ENCODE data around the gene ELOVL1.
"Not testable (repeated sequence)": the region's sequence is repeated elsewhere in the genome, so short reads cannot be mapped to it uniquely, and the experiment has no call there.

Gene ELOVL1
- total RNA-seq: 15.9 to 24.2 reads per million in 2 donors

DNA sequence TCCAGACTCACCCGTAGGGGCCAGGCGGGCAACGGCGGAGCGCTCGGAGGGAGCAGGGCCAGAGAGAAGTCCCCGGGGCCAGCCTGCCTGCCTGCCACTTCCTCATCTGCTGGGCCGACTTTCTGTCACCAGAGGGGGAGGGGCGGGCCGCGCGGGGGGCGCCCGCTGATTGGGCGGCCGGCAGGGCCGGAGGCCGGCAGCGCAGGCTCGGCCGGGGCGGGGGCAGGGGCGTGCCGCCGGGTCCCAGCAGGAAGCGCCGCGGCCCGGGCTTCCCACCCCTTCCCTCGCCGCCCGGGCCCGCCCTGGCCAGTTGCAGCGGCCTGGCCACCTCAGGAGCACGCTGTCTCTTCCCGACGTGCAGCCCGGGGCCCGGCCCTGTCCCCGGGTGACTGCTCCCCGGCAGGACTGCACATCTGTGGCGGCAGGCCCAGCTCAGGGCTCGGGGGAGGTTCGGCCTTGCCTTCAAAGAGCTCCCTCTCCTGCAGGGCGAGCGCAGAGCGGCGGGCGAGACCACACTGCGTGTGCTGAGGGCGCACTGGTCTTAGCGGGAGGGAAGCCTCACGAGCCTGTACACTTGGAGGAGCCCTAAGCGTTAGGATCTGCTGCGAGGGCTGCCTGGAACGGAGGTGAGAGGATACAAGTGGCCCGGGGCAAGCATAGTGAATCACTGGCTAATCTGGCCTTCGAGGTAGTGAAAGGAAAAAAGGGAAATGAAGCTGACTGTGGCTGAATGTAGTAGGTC lies at the start of gene ELOVL1:
Gene ELOVL1, minus strand, starts transcription at position 108 of the 742 bp plus-strand sequence. CDS start 2,402 bp downstream, outside the sequence.
- peak; percentile 67 to 92 (median 75) for DNase-seq

DNA sequence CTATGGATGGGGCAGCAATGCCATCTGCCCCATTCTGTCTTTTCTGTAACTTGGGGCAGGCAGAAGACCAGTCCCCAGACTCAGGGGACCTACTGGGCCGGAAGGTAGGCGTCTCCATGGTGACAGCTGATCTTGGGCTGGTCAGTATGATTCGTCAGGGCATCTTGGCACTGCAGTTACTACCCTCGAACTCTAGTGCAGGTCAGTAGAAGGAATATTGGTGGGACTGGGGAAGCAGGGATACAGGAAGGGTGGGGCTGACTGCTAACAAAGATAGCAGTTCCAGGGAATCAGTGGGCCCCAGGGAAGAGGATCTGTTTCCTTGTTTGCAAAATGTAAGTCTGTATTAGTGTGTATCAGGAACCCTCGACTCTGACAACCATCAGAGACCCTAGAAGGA lies 48.1 kb upstream of the ELOVL1 start:
- no peak for DNase-seq

DNA sequence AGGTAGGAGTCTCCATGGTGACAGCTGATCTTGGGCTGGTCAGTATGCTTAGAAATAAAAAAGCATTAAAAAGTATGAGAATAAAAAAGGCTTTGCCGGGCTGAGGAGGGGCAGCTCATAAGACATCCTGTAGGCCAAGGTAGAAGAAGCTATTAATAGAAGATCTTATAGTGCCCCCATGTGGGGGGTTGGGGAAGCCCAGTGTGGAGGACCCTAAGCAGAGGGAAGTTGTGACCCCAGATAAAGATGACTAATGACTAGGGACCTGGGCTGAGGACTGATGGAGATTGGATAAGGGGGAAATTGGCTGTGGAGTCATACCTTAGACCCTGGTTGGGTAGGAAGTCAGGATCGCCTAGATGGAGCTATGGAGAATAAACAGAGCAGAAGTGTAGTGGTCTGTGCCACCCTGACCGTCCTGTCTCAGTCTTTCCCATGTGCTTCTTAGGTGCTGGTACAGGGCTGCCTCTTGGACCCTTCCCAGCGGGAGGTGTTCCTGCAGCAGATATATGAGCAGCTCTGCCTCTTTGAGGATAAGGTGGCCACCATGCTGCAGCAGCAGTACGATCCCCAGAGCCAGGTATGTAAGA lies 46.9 kb upstream of the ELOVL1 start:
- peak in 4 of 5 experiments; percentile 31 to 58 (median 46) for DNase-seq

DNA sequence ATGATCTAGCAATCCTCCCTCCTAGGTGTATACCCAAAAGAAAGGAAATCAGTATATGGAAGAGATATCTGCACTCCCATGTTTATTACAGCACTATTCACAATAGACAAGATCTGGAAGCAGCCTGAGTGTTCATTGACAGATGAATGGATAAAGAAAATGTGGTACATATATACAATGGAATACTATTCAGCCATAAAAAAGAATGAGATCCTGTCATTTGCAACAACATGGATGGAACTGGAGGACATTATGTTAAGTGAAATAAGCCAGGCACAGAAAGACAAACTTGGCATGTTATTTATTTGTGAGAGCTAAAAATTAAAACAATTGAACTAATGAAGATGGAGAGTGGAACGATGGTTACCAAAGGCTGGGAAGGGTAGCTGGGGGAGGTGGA lies 45.6 kb upstream of the ELOVL1 start:
- DNase-seq: not testable (repeated sequence)

DNA sequence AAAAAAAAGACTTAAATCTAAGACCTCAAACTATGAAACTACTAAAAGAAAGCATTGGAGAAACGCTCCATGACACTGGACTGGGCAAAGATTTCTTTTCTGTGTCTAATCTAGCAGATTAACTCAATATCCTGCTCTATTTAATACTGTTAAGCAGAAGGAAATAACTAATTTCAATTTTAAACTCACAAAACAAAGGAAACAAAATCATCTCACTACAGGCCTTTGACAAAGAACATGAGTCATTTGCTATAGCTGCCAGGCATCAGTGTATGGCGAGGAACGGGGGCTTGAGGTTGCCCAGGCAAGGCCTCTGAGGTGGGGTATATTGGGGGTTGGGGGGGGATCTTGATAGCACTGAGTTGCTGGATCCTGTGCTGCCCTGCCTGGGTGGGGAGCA lies 42.8 kb upstream of the ELOVL1 start:
- DNase-seq: no peak

DNA sequence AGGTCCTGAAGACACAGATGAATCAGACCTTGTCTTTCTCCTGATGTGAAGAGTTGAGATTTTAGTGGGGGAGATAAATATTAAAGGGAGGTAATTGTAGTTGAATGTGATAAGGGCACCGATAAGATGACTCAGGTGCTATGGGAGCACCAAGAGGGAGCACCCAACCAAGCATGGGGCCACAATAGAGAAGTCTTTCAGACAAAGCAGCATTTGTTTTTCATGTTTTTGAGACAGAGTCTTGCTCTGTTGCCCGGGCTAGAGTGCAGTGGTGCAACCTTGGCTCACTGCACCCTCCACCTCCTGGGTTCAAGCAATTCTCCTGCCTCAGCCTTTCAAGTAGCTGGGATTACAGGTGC lies 38.0 kb upstream of the ELOVL1 start:
- DNase-seq: no peak

DNA sequence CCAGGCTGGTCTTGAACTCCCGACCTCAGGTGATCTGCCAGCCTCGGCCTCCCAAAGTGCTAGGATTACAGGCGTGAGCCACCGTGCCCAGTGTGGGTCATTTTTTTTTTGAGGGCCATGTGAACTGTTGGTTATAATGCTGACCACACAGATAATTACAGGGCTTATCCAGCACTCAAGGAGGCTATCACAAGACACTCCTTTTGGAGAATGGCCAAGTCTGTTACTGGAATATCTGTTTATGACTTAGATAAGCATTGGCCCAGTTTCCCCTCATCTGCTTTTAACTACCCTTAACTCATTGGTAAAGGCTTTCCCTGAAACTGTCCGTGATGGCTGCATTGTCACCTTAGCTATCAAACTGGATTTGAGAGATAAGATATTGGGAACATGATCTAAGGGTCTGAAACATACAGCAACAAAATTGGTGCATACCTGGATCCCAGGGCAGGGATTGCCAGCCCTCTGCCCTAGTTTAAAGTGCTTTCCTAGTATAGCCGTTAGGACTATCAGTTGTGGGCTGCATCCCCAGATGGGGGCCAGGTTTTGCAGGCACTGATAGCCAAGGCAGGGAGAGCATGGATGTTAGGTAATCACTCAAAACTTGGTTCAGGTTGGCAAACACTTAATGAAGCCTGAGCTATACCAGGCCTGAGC lies 37.5 kb upstream of the ELOVL1 start:
- DNase-seq: no peak

DNA sequence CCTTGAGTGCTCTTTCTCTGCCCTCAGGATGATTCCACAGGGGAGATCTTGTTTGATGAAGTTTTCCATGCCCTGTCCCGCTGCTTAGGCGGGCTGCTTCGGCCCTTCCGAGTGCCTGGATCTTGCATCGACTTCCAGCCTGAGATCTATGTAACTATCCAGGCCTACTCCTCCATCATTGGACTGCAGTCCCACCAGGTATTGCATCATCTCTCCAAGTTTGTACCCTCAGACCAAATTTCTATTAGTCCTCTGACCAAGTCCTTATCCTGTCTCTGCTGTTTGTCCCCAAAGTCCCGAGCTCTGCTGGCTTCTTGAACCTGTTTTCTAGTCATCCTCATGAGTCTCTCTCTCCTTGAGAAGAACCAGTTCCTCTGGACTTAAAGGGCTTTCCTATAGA lies 36.5 kb upstream of the ELOVL1 start:
- no peak for DNase-seq

DNA sequence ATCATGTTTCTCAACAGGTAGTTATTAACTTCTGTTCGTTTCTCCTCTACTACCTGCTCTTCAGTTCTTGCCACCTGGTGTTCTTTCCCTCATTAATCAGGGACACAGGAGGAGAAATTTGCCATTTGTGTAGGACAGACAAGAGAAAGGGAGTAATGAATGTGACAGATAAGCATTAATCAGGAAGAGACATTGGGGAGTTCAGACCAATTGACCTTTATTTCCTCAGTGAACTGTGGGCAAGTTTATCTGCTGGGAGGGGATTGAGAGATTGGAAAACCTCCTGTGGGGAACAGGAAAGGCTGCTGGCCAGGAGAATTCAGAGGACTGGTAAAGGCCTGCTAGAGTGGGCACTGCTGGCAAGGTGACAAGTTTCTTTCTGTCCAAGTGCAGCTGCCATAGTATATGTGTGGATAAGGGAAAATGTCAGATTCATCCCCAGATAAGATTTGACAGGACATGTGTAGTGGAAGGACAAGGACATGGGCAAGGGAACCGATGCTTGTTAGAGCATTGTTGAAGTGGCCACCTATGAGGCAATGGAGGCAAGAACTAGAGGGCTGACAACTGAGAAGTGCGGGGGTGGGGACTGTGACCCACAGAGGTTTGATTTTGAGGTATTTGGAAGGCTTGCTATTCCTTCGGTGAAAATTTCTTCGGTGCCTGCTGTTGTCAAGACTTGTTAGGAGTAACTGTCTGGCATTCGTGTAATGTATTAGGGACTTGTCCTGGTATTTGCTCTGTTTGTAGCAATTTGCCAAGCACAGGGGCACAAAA lies 34.5 kb upstream of the ELOVL1 start:
- no peak for DNase-seq

DNA sequence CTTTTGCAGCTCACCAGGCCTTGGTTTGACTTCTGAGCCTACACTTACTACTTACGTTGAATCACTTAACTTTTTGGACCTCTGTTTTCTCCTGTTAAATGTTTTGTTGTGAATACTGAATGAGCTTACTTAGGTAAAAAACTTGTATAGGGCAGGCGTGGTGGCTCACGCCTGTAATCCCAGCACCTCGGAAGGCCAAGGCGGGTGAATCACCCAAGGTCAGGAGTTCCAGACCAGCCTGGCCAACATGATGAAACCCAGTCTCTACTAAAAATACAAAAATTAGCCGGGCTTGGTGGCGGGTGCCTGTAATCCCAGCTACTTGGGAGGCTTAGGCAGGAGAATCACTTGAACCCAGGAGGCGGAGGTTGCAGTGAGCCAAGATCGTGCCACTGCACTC lies 32.6 kb upstream of the ELOVL1 start:
- DNase-seq: not testable (repeated sequence)

DNA sequence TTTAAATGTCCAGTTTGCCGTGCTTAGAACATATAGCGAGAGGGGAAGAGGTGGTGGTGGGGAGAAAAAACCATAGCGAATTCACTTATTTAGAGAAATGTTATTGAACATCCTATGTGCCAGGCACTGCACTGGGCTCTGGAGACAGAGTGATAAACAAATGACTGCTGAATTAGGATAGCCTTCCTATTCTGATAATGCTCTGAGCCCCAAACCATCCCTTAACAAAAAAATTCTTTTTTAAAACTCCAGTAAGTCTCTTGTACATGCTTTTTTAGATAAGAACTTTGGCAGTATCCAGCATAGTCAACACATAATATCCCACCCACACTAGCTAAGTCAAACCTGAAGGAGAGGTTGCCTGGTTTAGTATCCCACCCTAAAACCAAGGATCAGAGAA lies 30.4 kb upstream of the ELOVL1 start:
- DNase-seq: no peak

DNA sequence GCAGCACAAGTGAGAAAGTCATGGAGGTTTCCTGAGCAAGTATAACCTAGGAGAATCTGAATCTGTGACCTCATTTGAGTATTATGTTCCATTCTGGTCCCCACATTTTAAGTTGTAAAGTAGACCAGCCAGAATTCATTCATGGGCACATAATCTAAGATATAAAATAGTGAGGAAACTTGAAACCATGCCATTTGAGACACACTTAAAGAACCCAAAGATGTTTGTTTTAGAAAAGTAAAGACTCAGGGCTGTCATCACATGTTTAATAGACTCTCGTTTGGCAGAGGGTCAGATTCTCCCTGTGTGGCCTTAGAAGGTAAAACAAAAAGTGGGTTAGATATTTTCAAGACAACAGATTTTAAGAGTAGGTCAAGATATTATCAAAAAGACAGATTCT lies 28.2 kb upstream of the ELOVL1 start:
- no peak for DNase-seq

DNA sequence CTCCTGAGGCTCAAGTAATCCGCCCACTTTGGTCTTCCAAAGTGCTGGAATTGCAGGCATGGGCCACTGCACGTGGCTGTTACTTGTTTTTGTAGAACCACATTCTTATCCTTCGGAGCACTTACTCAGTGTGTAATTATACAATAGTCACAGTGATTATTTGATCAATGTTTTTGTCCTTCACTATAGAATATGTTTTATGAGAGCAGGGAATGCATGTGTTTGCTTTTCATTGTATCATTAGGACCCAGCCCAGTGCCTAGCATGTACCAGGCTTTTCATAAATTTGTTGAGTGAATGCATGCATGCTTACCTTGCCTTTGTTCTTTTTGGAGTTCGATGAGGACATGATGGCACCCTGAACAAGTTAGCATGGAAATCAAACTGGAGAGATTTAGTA lies 27.7 kb upstream of the ELOVL1 start:
- no peak for DNase-seq

DNA sequence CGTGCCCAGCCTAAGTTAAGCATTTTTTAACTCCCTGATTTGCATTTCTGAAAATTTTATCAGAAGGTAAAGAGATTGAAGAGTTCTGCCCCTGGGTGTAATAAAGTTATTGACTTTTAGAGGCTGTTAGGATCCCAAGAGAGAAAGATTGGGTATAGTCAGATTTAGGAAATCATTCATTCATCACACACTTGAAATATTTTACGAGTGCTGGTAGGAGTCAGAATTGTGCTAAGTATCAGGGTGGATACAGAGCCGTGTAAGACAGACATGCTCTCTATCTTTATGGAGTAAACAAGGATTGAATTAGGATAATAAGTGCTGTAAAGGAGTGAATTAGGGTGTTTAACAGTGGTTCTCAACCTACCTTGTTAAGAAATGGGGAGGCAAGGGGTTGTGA lies 24.9 kb upstream of the ELOVL1 start:
- DNase-seq: no peak

DNA sequence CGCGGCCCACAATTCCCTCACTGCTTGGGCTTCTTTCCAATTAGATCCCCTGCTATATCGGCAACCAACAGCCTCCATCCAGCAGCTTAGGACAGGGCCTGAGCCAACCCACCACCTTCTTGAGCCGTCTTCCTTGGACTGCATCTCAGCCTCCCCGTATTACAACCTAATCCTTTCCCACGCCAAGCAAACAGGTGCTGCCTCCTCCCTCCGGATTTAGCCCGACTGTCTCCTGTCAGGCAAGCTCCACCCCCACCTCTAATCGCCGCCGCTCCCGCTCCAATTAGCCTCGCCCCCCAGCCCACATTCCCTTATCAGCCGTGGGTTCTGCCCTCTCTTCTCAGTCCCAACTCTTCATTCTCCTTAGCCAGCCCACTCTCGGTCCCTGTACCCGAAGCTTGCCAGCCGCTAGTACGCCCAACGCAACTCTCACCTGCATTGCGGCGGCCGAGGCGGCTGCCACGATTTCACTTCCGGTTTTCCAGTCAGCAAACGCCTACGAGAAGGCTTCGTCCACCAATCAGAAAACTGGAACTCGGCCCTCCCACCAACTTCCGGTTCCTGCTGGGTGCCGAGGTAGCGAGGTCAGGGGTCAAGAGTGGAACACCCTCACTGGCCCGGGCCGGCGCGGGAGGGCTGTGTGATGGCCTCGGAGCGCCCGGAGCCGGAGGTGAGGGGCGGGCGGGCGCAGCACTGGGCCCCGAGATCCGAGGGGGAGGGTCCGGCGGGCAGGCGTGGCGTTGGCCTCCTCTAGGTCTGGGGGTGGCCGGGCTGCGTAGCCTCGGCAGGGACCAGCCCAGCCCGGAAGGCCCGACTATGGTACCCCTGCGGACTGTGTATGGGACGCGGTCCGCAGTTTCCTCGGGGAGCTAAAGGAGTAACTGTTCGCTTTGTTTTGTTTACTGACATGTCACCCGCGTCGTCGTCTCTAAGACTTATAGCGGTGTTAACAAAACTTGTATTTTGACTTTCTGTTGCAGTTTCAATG lies 21.8 kb upstream of the ELOVL1 start, which contains the start of the genes MED8 and SZT2:
Gene MED8, minus strand, starts transcription at position 475 of the 988 bp plus-strand sequence. Its CDS starts 36 bp downstream, at position 439.
Gene SZT2, plus strand, starts transcription at position 574 of the 988 bp plus-strand sequence. Its CDS starts 70 bp downstream, at position 644.
- peak; percentile 65 to 93 (median 89) for DNase-seq

DNA sequence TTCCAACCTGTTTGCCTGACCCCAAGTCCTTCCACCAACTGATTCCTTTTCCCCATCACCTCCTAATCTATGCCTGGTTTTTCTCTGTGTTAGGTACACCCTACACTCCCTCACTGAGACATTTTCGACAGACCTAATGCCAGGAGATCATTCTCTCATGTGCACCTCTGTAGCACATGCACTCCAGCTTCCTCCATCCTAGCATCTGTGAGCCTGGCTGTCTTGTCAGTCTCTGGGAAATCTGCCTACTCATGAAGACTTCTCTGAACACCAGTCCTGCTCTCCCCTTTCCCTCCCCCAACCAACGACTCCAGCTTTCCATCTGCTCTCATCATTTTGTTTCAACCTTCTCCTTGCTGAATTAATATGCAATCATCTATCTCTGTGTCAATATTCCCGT lies 20.8 kb upstream of the ELOVL1 start:
- no peak for DNase-seq

DNA sequence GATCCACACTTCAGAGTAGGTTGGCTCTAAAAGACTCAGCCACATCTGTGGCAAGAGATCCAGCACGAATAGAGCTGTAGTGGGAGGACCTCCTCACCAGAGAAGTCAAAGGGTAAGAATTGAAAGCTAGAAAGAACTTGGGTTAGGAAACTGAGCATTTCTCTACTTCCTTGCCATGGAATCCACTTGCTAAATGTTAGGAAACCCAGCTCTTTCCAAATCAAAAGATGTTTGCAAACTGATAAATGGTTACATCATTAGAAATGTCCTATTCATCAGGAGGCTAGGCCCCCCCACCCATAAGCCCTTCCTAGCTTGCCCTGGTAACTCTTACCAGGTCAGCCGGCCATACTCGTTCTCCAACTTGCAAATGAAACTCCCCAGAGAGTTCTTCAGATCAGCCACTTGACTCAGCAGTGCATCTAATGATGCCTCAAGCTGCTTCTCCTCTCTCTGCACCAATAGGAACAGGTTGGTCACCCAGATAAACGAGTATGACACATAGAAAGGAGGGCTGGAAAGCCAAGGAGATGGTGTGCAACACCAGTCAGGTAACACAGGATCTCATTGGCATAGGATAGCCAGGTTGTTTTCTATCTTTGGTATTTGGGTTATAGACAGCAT lies 20.3 kb upstream of the ELOVL1 start:
- no peak for DNase-seq

DNA sequence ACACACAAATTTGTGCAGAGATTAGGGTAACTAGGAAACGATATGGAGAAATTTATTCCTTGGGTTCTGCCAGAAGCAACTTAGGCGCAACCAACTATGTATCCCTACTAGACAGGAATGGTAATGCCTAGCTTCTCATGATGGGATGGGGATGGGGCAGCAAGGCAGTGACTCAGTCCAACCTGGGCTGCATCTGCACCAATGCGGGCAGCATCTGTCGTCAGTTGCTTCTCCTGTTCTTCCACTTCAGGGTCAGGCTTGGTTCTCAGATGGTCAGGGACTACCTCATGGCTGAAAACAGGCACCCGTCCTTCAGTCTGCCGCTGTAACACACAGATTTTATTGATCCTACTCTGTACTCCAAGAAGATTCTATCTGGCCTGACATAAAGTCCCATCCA lies 18.9 kb upstream of the ELOVL1 start:
- DNase-seq: no peak

DNA sequence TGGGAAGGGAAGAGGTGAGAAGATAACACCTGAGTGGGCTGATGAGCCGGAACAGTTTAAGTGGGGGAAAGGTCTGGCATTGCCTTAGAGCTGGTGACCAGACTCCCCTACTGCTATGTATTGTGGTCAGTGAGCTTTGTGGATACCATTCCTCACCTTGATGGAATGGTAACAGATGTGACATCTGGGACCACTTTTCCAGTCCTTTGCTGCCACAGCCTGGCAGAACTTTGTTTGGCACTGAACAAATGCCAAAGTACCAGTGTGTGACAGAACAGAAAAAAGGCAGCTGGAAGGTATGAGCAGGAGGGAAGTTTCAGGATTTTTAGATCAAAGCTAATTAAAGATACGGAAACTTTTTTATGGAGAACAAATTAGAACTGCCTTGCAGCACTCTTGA lies 15.6 kb upstream of the ELOVL1 start:
- DNase-seq: no peak

DNA sequence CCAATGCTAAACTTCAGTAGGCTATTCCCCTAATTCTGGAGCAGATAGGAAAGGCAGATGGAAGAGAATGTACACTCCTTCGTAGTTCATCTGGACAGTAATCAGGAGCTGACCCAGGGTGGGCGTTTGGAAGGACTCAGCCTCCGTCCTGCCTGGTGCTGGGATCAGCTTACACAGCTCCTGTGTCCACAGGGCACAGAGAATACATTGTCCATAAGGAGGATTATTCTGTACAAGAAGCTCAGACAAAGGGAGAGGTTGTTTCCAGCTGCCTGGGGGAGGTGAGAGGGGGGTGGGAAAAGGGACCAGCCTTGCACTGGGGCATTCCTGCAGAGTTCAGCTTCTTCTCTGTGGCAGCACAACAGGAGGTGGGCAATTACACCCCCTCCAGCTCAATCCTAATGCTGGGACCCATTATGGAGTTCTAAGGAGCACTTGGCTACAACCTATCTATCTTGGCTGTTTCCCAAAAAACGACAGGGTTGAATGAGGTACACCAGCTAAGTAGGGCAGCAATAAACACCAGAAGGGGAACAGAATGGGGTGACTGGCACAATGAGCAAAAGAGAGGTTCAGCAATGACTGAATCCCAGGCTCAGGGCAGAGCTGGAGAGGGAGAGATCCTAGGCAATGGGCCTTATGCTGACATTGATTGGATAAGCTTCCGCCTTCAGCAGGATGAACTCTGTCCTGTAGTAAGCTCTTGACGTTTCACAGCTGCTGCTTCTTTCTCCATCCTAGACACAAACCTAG lies 14.4 kb upstream of the ELOVL1 start:
- no peak for DNase-seq

Data from T-helper 2 cell (primary cell).